Common myeloid progenitor, CD34-positive (primary cell): ENCODE measurements around the gene SDF4.

Experiments used
- CTCF ChIA-PET: fragments of 350-600 bp; sonication (Branson Sonifier 250); formaldehyde crosslinking; loops from one replicate; lab custom pipeline; 2021; ENCODE audit warnings: antibody characterized with exemption; lab: Charles Lee
- POLR2A ChIA-PET: fragments of 350-600 bp; sonication (Branson Sonifier 250); formaldehyde crosslinking; loops from one replicate; lab custom pipeline; 2021; ENCODE audit warnings: antibody characterized with exemption; lab: Charles Lee
- DNase-seq, 3 donors: peaks; one replicate each; pipeline versions ENCODE4 v3.0.0 to v3.0.0-alpha.2; 2013
- H3K27ac ChIP-seq, 2 experiments: 1 replicate in 1 of 2; 2 replicates in 1 of 2; pipeline ENCODE4 v1.7.0; 2013; ENCODE audit warnings: inconsistent platforms in 2 of 2, low read length in 2 of 2, mild to moderate bottlenecking in 2 of 2, low read depth in 1 of 2, moderate library complexity in 1 of 2; ENCODE audit not compliant: severe bottlenecking in 2 of 2, insufficient read depth in 1 of 2, poor library complexity in 1 of 2
- H3K27me3 ChIP-seq, 5 experiments: replicated peaks in 2 of 5; 1 replicate in 3 of 5; 2 replicates in 2 of 5; pipeline versions ENCODE4 v1.6.1 to v1.7.0; 2013; ENCODE audit warnings: low read length in 4 of 5, mild to moderate bottlenecking in 2 of 5, moderate library complexity in 2 of 5, inconsistent platforms in 1 of 5; ENCODE audit not compliant: insufficient read depth in 5 of 5, control insufficient read depth in 4 of 5
- H3K36me3 ChIP-seq, 4 experiments: 1 replicate in 2 of 4; 2 replicates in 2 of 4; pipeline versions ENCODE4 v1.6.1 to v1.7.0; 2013; ENCODE audit warnings: low read length in 3 of 4, control low read depth in 1 of 4, mild to moderate bottlenecking in 1 of 4; ENCODE audit not compliant: control insufficient read depth in 4 of 4, insufficient read depth in 4 of 4
- H3K4me1 ChIP-seq, 4 experiments: 1 replicate in 3 of 4; 2 replicates in 1 of 4; pipeline versions ENCODE4 v1.6.1 to v1.7.1; 2013; ENCODE audit warnings: low read length in 3 of 4, mild to moderate bottlenecking in 3 of 4, control low read depth in 1 of 4, inconsistent platforms in 1 of 4, moderate library complexity in 1 of 4; ENCODE audit not compliant: control insufficient read depth in 4 of 4, insufficient read depth in 4 of 4; ENCODE audit errors: control extremely low read depth in 1 of 4
- H3K4me3 ChIP-seq, 7 experiments: 1 replicate in 4 of 7; 2 replicates in 3 of 7; pipeline versions ENCODE4 v1.5.1 to v1.7.0; 2013; ENCODE audit warnings: mild to moderate bottlenecking in 7 of 7, low read length in 6 of 7, moderate library complexity in 6 of 7, inconsistent platforms in 2 of 7, low read depth in 2 of 7, control low read depth in 1 of 7; ENCODE audit not compliant: insufficient read depth in 4 of 7, control insufficient read depth in 1 of 7; ENCODE audit errors: extremely low read depth in 1 of 7
- H3K9me3 ChIP-seq, 5 experiments: 1 replicate in 4 of 5; 2 replicates in 1 of 5; pipeline versions ENCODE4 v1.6.1 to v1.7.1; 2013; ENCODE audit warnings: low read length in 4 of 5, mild to moderate bottlenecking in 2 of 5, inconsistent platforms in 1 of 5, low read depth in 1 of 5, moderate library complexity in 1 of 5; ENCODE audit not compliant: control insufficient read depth in 4 of 5, insufficient read depth in 2 of 5; ENCODE audit errors: control extremely low read depth in 1 of 5
- WGBS: methylation state at CpG from one replicate; pipeline ENCODE4 v1.1.5; 2013; ENCODE audit not compliant: insufficient coverage; 5-methylcytosine and 5-hydroxymethylcytosine counted together

The SDF4 gene

GRCh38 chr1:1274299-1274930, 42.6 kb upstream of the SDF4 start:
- Histone ChIP-seq H3K4me1 (peaks cover 4 to 34% (median 26%) of the 10 kb centered on the region in 4 experiments), H3K27me3 (no peaks in the 10 kb centered on the region), H3K4me3 (peak overlapping the region; percentile 62 to 89 (median 72)), H3K27ac (peak overlapping the region in 1 of 2 experiments; percentile 61), H3K9me3 (no peaks in the 10 kb centered on the region), H3K36me3 (peaks cover 0 to 19% (median 2%) of the 10 kb centered on the region in 4 experiments)
- WGBS = 64% methylated on average over 13 of the region's 31 CpGs
- no peak for DNase-seq
- POLR2A ChIA-PET = no interaction called here
- CTCF ChIA-PET = interaction anchor here (1.2 to 1.4 kb wide), 2 partner anchors 16 to 18 kb away, joined by 4 to 5 read pairs; no protein-coding TSS in a partner anchor

GRCh38 chr1:1273512-1274298, 41.9 kb upstream of the SDF4 start, which contains the start of gene UBE2J2:
TSS of gene UBE2J2 (minus strand) at chr1:1273854. CDS start at chr1:1267992, 5,862 bp downstream.
- peak; percentile 93 to 97 (median 96) for DNase-seq
- CTCF ChIA-PET = interaction anchor here (1.2 to 1.4 kb wide), 2 partner anchors 17 to 18 kb away, joined by 4 to 5 read pairs; no protein-coding TSS in a partner anchor
- WGBS = 0% methylated on average over 60 of the region's 105 CpGs

GRCh38 chr1:1273209-1273511, 41.4 kb upstream of the SDF4 start:
- Histone ChIP-seq H3K27ac (peak overlapping the region; percentile 66 to 89), H3K36me3 (peaks cover 3 to 28% (median 4%) of the 10 kb centered on the region in 4 experiments), H3K27me3 (no peaks in the 10 kb centered on the region), H3K4me1 (peaks cover 4 to 34% (median 26%) of the 10 kb centered on the region in 4 experiments), H3K9me3 (no peaks in the 10 kb centered on the region), H3K4me3 (peak overlapping the region; percentile 81 to 96 (median 89))
- POLR2A ChIA-PET = interaction anchor here (1.0 kb wide), 1 partner anchor 9 kb away, joined by 8 read pairs; no protein-coding TSS in a partner anchor
- DNase-seq = no peak
- CTCF ChIA-PET = interaction anchor here (1.2 to 1.4 kb wide), 2 partner anchors 17 to 19 kb away, joined by 4 to 5 read pairs; no protein-coding TSS in a partner anchor
- WGBS = 0% methylated on average over 31 of the region's 31 CpGs

More at GRCh38 chr1:1273512-1274298, 41.9 kb upstream of the SDF4 start, which contains the start of gene UBE2J2:
- Histone ChIP-seq H3K36me3 (peaks cover 0 to 22% (median 2%) of the 10 kb centered on the region in 4 experiments), H3K27me3 (no peaks in the 10 kb centered on the region), H3K4me3 (peak within 1 kb of the TSS; percentile 81 to 96 (median 89)), H3K9me3 (no peaks in the 10 kb centered on the region), H3K27ac (peak within 1 kb of the TSS; percentile 66 to 89), H3K4me1 (peaks cover 4 to 34% (median 26%) of the 10 kb centered on the region in 4 experiments)
- POLR2A ChIA-PET = interaction anchor here (1.0 kb wide), 1 partner anchor 10 kb away, joined by 8 read pairs; no protein-coding TSS in a partner anchor

- CTCF ChIA-PET = interaction anchor here (1.4 to 2.1 kb wide), 3 partner anchors 10 to 18 kb away, joined by 4 to 10 read pairs (median 5); no protein-coding TSS in a partner anchor
- Histone ChIP-seq H3K27ac (peak overlapping the region; percentile 66 to 89), H3K27me3 (no peaks in the 10 kb centered on the region), H3K9me3 (no peaks in the 10 kb centered on the region), H3K4me1 (peaks cover 4 to 34% (median 26%) of the 10 kb centered on the region in 4 experiments), H3K36me3 (peaks cover 5 to 33% (median 7%) of the 10 kb centered on the region in 4 experiments), H3K4me3 (peak overlapping the region; percentile 81 to 96 (median 89))
- POLR2A ChIA-PET = interaction anchor here (1.0 kb wide), 1 partner anchor 9 kb away, joined by 8 read pairs; no protein-coding TSS in a partner anchor
- 51% methylated on average over 41 of the region's 43 CpGs for WGBS
- no peak for DNase-seq
These were observed 40.8 kb upstream of the SDF4 start for GRCh38 chr1:1272341-1273208.

GRCh38 chr1:1270813-1271212, 39.0 kb upstream of the SDF4 start:
- peak overlapping the region; percentile 15 to 33 for H3K27ac ChIP-seq
- H3K4me3 ChIP-seq = no peak overlapping the region
- no peak for DNase-seq
- H3K9me3 ChIP-seq = no peaks in the 10 kb centered on the region
- WGBS = 94% methylated on average over 5 of the region's 7 CpGs
- peaks cover 7 to 44% (median 15%) of the 10 kb centered on the region in 4 experiments for H3K36me3 ChIP-seq
- ChIA-PET CTCF (interaction anchor here (1.6 to 2.1 kb wide), 3 partner anchors 8 to 20 kb away, joined by 4 to 10 read pairs (median 7); no protein-coding TSS in a partner anchor), POLR2A (no interaction called here)
- H3K4me1 ChIP-seq = peaks cover 4 to 34% (median 26%) of the 10 kb centered on the region in 4 experiments
- H3K27me3 ChIP-seq = no peaks in the 10 kb centered on the region

GRCh38 chr1:1268284-1268682, 36.5 kb upstream of the SDF4 start:
- no peaks in the 10 kb centered on the region for H3K9me3 ChIP-seq
- peaks cover 9 to 63% (median 30%) of the 10 kb centered on the region in 4 experiments for H3K36me3 ChIP-seq
- peak overlapping the region in 1 of 2 experiments; percentile 1 for H3K27ac ChIP-seq
- no peaks in the 10 kb centered on the region for H3K27me3 ChIP-seq
- ChIA-PET CTCF (interaction anchor here (1.2 kb wide), 1 partner anchor 147 kb away, joined by 3 read pairs; no protein-coding TSS in a partner anchor), POLR2A (no interaction called here)
- H3K4me3 ChIP-seq = no peak overlapping the region
- no peak for DNase-seq
- 97% methylated on average over 13 of the region's 13 CpGs for WGBS
- peaks cover 4 to 24% (median 17%) of the 10 kb centered on the region in 4 experiments for H3K4me1 ChIP-seq
